GM20000 (cell line): Measurements from ENCODE around the gene ADGRD2.
A peak's percentile ranks its signal among the peaks of the same experiment; 100 is the strongest.

ENCODE experiments used
- DNase-seq: peaks from one replicate; pipeline ENCODE4 v3.0.0; 2012; ENCODE audit warnings: low spot score
- CTCF ChIP-seq: IDR thresholded peaks from 2 replicates; pipeline ENCODE4 v1.5.1; 2012; ENCODE audit warnings: mild to moderate bottlenecking, control low read depth; ENCODE audit errors: extremely low read depth, missing control alignments

The ADGRD2 gene

GRCh38 chr9:124504530-124505005 lies 54.3 kb downstream of the ADGRD2 start:
- no peak for TF ChIP-seq CTCF
- no peak for DNase-seq

GRCh38 chr9:124505006-124505900 lies 55.0 kb downstream of the ADGRD2 start:
- TF ChIP-seq CTCF = no peak
- no peak for DNase-seq

GRCh38 chr9:124505901-124506346 lies 55.7 kb downstream of the ADGRD2 start:
- TF ChIP-seq CTCF = no peak

GRCh38 chr9:124506433-124506832 lies 56.2 kb downstream of the ADGRD2 start:
- no peak for DNase-seq
- TF ChIP-seq CTCF = no peak

More at GRCh38 chr9:124505901-124506346, 55.7 kb downstream of the ADGRD2 start:
- no peak for DNase-seq

GRCh38 chr9:124506931-124507879 lies 57.0 kb downstream of the ADGRD2 start, which contains the start of gene NR5A1:
Gene NR5A1, minus strand, starts transcription at chr9:124507399. Its CDS starts 4,004 bp downstream, at chr9:124503395.
- peak; percentile 35 for DNase-seq
- TF ChIP-seq CTCF = no peak

GRCh38 chr9:124507880-124508423 lies 57.7 kb downstream of the ADGRD2 start:
- no peak for TF ChIP-seq CTCF
- DNase-seq = peak; percentile 18
